ENCODE results near the gene KCNQ2.

KCNQ2 gene

GRCh38 chr20:63469713-63470101 lies 2.7 kb downstream of the KCNQ2 start:
- H3K4me2 ChIP-seq (ENCODE audit: low read depth, low read length, poor library complexity, severe bottlenecking): no peak overlapping the region
- TF ChIP-seq EZH2phosphoT487 (conservative IDR thresholded peaks at IDR 0.05; ENCODE audit: low read length) (no peak), CTCF (IDR thresholded peaks at IDR 0.05; ENCODE audit: insufficient read depth, low read length, poor library complexity, severe bottlenecking) (no peak)
- H3K9ac ChIP-seq (ENCODE audit: low read length): no peak overlapping the region
- H3K27ac ChIP-seq (ENCODE audit: low read depth, low read length): no peak overlapping the region
- H3K4me3 ChIP-seq (ENCODE audit: insufficient read depth, low read length, poor library complexity, severe bottlenecking): no peak overlapping the region
- H2AFZ ChIP-seq (ENCODE audit: low read depth, low read length, severe bottlenecking): no peak overlapping the region
- H3K36me3 ChIP-seq (ENCODE audit: low read length): no peaks in the 10 kb centered on the region
- no peaks in the 10 kb centered on the region for H3K9me2 ChIP-seq (replicated peaks; ENCODE audit: insufficient read depth, low read length)
- no peaks in the 10 kb centered on the region for H3K79me2 ChIP-seq (ENCODE audit: insufficient read depth, low read length)
- H3K9me3 ChIP-seq (ENCODE audit: insufficient read depth, low read length): no peaks in the 10 kb centered on the region
- no peaks in the 10 kb centered on the region for H3F3A ChIP-seq (ENCODE audit: insufficient read depth)
- no peaks in the 10 kb centered on the region for H4K20me1 ChIP-seq (ENCODE audit: low read depth, low read length)
- H3K27me3 ChIP-seq (ENCODE audit: low read length): no peaks in the 10 kb centered on the region

DNA sequence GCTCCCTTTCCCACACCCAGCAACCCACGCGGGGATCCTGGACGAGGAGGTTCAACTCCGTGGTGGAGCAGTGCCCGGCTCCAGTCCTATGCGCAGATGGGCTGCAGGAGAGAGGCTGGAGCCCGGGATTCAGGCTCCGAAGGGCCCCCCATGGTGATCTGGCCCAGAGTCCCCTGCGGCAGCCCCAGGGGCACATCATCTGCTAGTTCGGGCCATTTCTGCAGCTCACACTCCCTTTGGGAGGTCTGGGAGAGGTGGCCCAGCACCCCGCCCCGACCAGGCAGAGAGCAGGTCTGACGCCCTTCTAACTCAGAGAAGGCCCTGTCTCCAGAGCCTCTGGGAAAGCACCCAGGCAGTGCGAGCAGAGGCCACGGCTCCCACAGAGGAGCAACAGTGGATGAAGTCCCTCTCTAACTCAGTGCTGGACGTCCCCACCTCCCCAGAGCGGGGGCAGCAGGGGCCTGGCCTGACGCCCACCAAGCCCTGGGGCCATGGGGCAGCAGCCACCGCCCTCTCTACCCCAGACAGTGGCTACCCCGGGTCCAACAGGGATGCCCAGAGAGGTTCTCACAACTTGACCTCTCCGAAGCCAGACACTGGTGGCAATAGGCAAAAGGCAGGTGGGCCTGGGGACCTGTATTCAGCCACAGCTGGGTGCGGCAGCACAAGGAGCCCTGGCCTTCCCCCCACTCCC lies 3.3 kb downstream of the KCNQ2 start:
- no peaks in the 10 kb centered on the region for H3K9me3 ChIP-seq (ENCODE audit: insufficient read depth, low read length)
- no peak overlapping the region for H2AFZ ChIP-seq (ENCODE audit: low read depth, low read length, severe bottlenecking)
- no peak for TF ChIP-seq EZH2phosphoT487 (conservative IDR thresholded peaks at IDR 0.05; ENCODE audit: low read length)
- TF ChIP-seq CTCF (IDR thresholded peaks at IDR 0.05; ENCODE audit: insufficient read depth, low read length, poor library complexity, severe bottlenecking): no peak
- no peaks in the 10 kb centered on the region for H3K9me2 ChIP-seq (replicated peaks; ENCODE audit: insufficient read depth, low read length)
- no peak overlapping the region for H3K9ac ChIP-seq (ENCODE audit: low read length)
- no peak overlapping the region for H3K27ac ChIP-seq (ENCODE audit: low read depth, low read length)
- no peaks in the 10 kb centered on the region for H3F3A ChIP-seq (ENCODE audit: insufficient read depth)
- no peak overlapping the region for H3K4me2 ChIP-seq (ENCODE audit: low read depth, low read length, poor library complexity, severe bottlenecking)
- H3K36me3 ChIP-seq (ENCODE audit: low read length): no peaks in the 10 kb centered on the region
- no peaks in the 10 kb centered on the region for H4K20me1 ChIP-seq (ENCODE audit: low read depth, low read length)
- H3K4me3 ChIP-seq (ENCODE audit: insufficient read depth, low read length, poor library complexity, severe bottlenecking): no peak overlapping the region
- H3K27me3 ChIP-seq (ENCODE audit: low read length): no peaks in the 10 kb centered on the region
- no peaks in the 10 kb centered on the region for H3K79me2 ChIP-seq (ENCODE audit: insufficient read depth, low read length)

DNA sequence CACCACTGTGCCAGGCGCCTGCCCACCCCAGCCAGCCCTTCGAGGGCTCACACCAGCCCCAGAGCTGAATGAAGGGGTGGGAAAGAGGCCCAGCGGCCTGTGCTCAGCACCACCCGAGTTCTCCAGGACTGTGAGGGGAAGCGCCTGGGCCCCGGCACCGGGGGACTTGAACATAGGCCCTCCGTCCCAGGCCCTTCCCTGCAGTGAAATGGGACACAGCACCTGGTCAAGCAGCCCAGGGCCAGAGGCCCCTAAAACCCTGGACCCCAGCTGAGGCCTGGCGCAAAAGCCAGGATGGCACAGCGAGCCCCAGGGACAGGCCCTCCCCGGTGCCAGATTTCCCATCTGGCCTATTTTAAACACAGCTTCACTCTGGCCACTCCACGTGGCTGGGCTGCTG lies 4.0 kb downstream of the KCNQ2 start:
- Histone ChIP-seq H3K36me3 (ENCODE audit: low read length) (no peaks in the 10 kb centered on the region), H3K27ac (ENCODE audit: low read depth, low read length) (no peak overlapping the region), H4K20me1 (ENCODE audit: low read depth, low read length) (no peaks in the 10 kb centered on the region), H2AFZ (ENCODE audit: low read depth, low read length, severe bottlenecking) (no peak overlapping the region), H3K4me2 (ENCODE audit: low read depth, low read length, poor library complexity, severe bottlenecking) (no peak overlapping the region), H3K9me2 (replicated peaks; ENCODE audit: insufficient read depth, low read length) (no peaks in the 10 kb centered on the region), H3F3A (ENCODE audit: insufficient read depth) (no peaks in the 10 kb centered on the region), H3K27me3 (ENCODE audit: low read length) (no peaks in the 10 kb centered on the region), H3K4me3 (ENCODE audit: insufficient read depth, low read length, poor library complexity, severe bottlenecking) (no peak overlapping the region), H3K9me3 (ENCODE audit: insufficient read depth, low read length) (no peaks in the 10 kb centered on the region), H3K79me2 (ENCODE audit: insufficient read depth, low read length) (no peaks in the 10 kb centered on the region), H3K9ac (ENCODE audit: low read length) (no peak overlapping the region)
- TF ChIP-seq CTCF (IDR thresholded peaks at IDR 0.05; ENCODE audit: insufficient read depth, low read length, poor library complexity, severe bottlenecking): no peak
- TF ChIP-seq EZH2phosphoT487 (conservative IDR thresholded peaks at IDR 0.05; ENCODE audit: low read length): no peak

All from SU-DHL-6 (cell line).